Measurements from ENCODE around the gene MYRIP. TPM values are rescaled to one million over a fixed set of nuclear protein-coding genes. Genes with fewer than 3 reads are reported as not detected.

Gene MYRIP
- total RNA-seq, 4 donors from 2014 or later = 1.6 to 7.1 (median 3.6) TPM

DNA sequence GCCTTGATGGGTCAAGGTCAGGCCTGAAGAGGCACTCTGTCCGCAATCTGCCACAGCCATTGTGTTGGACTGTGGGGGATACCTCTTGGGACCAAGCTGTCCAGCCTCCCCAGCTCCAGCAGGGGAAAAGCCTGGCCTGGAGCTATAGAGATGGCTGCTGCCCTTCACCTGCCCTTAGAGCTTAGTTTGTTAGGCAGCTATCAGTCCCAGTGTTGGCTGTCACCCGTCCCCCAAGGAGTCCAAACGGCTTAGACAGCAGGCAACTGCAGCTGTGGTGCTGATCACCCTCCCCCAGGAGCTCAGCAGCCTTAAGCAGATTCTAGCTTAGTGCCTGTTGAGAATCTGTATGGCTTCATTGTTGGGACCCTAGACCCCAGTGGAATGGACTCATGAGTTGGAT, 180.3 kb downstream of the MYRIP start:
- DNase-seq = no peak
- intact Hi-C loops (cut with DNase I) = no loop called here

DNA sequence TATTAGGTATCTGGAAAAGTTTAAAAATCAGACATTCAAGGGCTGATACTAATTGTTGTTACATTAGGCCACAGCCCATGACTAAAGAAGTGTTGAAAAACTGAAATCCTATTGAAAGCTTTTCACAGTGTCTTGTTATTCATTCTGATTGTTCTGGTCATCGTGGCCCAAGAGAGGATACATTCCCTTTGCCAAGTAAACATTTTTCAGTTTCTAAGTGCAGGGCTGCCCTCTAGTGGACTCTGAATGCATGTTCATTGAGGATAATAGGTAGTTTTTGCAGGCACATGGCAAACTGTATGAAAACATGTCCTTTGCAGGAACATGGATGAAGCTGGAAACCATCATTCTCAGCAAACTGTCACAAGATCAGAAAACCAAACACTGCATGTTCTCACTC, 181.1 kb downstream of the MYRIP start:
- no peaks in the 10 kb centered on the region for H3K36me3 ChIP-seq
- no peaks in the 10 kb centered on the region for H3K9me3 ChIP-seq
- intact Hi-C loops (cut with DNase I) = no loop called here
- H3K27ac ChIP-seq = no peak overlapping the region
- no peak overlapping the region for H3K4me3 ChIP-seq (replicated peaks in 1 of 3)
- WGBS, 2 donors = 47 to 50% methylated on average over 1 of the region's 1 CpG
- DNase-seq = peak; percentile 8 to 20
- H3K4me1 ChIP-seq = no peaks in the 10 kb centered on the region
- TF ChIP-seq POLR2A (IDR thresholded peaks at IDR 0.05) = no peak
- TF ChIP-seq, protein P1, sequence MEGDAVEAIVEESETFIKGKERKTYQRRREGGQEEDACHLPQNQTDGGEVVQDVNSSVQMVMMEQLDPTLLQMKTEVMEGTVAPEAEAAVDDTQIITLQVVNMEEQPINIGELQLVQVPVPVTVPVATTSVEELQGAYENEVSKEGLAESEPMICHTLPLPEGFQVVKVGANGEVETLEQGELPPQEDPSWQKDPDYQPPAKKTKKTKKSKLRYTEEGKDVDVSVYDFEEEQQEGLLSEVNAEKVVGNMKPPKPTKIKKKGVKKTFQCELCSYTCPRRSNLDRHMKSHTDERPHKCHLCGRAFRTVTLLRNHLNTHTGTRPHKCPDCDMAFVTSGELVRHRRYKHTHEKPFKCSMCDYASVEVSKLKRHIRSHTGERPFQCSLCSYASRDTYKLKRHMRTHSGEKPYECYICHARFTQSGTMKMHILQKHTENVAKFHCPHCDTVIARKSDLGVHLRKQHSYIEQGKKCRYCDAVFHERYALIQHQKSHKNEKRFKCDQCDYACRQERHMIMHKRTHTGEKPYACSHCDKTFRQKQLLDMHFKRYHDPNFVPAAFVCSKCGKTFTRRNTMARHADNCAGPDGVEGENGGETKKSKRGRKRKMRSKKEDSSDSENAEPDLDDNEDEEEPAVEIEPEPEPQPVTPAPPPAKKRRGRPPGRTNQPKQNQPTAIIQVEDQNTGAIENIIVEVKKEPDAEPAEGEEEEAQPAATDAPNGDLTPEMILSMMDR (IDR thresholded peaks at IDR 0.05) = peak in 4 of 6 experiments; percentile 13 to 64 (median 44)
- no peaks in the 10 kb centered on the region for H3K27me3 ChIP-seq

More for the DNA sequence above, 180.3 kb downstream of the MYRIP start:
- Histone ChIP-seq H3K36me3 (no peaks in the 10 kb centered on the region), H3K4me3 (replicated peaks in 1 of 3) (no peak overlapping the region), H3K9me3 (no peaks in the 10 kb centered on the region), H3K27ac (no peak overlapping the region), H3K27me3 (no peaks in the 10 kb centered on the region), H3K4me1 (no peaks in the 10 kb centered on the region)
- TF ChIP-seq POLR2A (IDR thresholded peaks at IDR 0.05) = no peak
- TF ChIP-seq, protein P1 (IDR thresholded peaks at IDR 0.05) = no peak
- 87 to 90% methylated on average over 2 to 3 of the region's 3 CpGs for whole genome bisulfite sequencing, 2 donors

DNA sequence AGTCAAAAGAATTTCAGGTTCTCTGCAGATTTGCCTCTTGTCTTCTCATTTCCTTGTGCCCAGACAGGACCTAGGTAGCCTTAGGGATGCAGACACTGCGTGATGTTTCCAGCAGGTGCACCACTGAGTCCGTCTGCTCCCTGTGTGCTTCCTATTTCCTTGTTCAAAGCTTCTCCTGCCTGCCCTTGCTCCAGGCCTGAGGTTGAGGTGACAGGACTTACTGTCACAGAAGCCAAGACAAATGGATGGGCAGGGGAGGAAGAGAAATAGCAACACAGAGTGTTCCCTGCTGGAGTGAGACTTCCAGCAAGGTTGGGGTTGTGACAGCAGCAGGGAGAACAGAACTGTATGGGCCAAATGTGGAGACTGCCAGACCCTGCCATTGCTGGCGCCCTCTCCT, 199.4 kb downstream of the MYRIP start:
- no peak overlapping the region for H3K4me3 ChIP-seq (replicated peaks in 1 of 3)
- DNase-seq = no peak
- H3K36me3 ChIP-seq = no peaks in the 10 kb centered on the region
- H3K4me1 ChIP-seq = no peaks in the 10 kb centered on the region
- 97 to 100% methylated on average over 3 of the region's 3 CpGs for WGBS, 2 donors
- intact Hi-C loops (cut with DNase I) = no loop called here
- H3K27me3 ChIP-seq = no peaks in the 10 kb centered on the region
- no peaks in the 10 kb centered on the region for H3K9me3 ChIP-seq
- no peak overlapping the region for H3K27ac ChIP-seq
- TF ChIP-seq, protein P1 (IDR thresholded peaks at IDR 0.05) = no peak
- no peak for TF ChIP-seq POLR2A (IDR thresholded peaks at IDR 0.05)

DNA sequence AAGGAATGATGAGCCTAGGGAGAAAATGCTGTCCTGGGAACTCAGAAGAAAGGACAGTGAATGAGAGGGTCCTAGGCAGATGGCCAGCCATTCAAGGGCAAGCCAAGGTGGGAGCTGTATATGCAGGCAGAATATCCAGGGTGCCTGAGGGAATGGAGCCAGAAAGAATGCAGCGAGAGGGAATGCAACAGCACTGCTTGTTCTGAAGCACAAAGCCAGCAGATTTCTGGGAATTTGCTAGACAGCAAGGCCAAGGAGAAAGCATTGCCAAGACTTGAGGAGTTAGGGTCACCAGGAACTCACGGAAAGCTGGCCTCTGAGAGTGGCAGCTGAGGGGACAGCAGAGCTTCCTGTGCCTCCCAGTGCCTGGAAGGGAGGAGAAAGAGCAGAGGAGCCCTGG, 200.6 kb downstream of the MYRIP start:
- Histone ChIP-seq H3K9me3 (no peaks in the 10 kb centered on the region), H3K27me3 (no peaks in the 10 kb centered on the region), H3K36me3 (no peaks in the 10 kb centered on the region), H3K4me3 (replicated peaks in 1 of 3) (no peak overlapping the region), H3K4me1 (no peaks in the 10 kb centered on the region), H3K27ac (no peak overlapping the region)
- 56 to 68% methylated on average over 2 of the region's 2 CpGs for WGBS, 2 donors
- intact Hi-C loops (cut with DNase I) = no loop called here
- DNase-seq = peak in 1 of 2 donors; percentile 11
- no peak for TF ChIP-seq POLR2A (IDR thresholded peaks at IDR 0.05)
- TF ChIP-seq, protein P1 (IDR thresholded peaks at IDR 0.05) = no peak

DNA sequence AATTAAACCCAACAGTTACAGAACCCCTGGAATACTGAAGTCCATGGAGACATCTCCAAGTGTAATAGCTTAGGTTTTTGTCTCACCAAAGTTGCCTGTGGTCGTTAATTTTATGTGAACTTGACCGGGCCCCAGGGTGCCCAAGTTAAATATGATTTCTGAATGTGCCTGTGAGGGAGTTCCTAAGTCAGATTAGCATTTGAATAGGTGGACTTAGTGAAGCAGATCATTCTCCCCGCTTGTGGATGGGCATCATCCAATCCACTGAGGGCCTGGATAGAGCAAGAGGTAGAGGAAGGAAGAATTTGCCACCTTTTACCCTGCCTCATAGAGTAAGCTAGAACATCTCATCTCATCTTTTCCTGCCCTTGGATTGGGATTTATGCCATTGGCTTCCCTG, 203.0 kb downstream of the MYRIP start:
- Histone ChIP-seq H3K9me3 (no peaks in the 10 kb centered on the region), H3K27ac (no peak overlapping the region), H3K36me3 (no peaks in the 10 kb centered on the region), H3K4me1 (no peaks in the 10 kb centered on the region), H3K27me3 (no peaks in the 10 kb centered on the region), H3K4me3 (replicated peaks in 1 of 3) (no peak overlapping the region)
- WGBS, 2 donors = 88 to 91% methylated on average over 3 of the region's 3 CpGs
- intact Hi-C loops (cut with DNase I) = no loop called here
- no peak for TF ChIP-seq POLR2A (IDR thresholded peaks at IDR 0.05)
- TF ChIP-seq, protein P1 (IDR thresholded peaks at IDR 0.05) = no peak
- no peak for DNase-seq

Measured in thyroid gland (tissue), 4 donors.